ENCODE measurements around the gene SEC61G.

SEC61G gene

DNA sequence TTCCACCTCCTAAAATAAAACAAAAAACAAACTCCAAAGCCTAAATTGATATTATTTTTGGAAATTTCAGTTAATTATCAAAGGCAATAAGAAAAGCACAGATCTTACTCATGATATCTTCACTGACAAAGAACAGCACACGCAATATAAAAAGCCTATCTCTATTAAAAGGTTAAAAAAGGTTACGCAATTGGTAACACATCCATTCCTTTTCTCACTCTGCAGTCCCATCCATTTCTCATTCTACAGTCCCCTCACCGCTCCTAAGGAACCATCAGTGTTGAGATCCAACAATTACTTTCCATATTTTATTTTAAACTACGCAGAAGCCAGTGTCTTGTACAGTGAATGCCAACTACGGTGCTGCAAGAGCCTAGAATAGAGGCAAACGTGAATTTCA is 1.3 kb downstream of the SEC61G start:
- DNase-seq = no peak

DNA sequence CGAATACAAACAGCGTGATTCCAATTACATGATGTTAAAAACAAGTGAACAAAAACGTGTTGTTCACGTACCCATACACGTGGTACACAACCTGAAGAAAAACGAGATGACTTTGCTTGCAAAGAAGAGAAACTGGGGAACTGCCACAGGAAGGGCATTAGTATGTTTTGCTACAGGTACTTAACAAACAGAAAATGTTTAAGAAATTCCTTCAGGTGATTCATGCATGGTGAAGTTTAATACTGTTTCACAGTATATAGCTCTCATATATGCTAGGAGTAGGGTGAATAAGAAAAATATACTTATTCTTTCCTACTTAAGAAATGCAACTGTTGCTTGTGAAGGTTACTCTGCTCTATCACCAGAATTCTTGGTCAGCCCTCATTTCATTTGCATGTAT is 9.8 kb downstream of the SEC61G start:
- DNase-seq = no peak

DNA sequence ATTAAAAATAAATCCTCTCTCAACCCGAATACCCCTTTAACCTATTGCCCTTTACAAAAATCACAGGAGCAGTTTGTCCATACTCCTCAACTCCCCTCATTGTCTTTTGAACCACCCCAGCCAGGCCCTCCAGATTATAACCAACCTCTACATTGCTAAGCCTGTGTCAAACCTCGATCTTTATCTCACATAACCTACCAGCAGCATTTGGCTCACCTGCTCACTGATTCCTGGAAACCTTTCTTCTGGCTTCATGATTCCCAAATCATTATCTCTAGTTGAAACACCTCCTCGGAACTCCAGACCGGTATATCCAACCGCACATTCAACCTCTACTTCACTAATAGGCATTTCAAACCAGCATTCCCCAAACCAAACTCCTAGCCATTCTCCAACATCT is 11.8 kb downstream of the SEC61G start:
- DNase-seq = no peak

DNA sequence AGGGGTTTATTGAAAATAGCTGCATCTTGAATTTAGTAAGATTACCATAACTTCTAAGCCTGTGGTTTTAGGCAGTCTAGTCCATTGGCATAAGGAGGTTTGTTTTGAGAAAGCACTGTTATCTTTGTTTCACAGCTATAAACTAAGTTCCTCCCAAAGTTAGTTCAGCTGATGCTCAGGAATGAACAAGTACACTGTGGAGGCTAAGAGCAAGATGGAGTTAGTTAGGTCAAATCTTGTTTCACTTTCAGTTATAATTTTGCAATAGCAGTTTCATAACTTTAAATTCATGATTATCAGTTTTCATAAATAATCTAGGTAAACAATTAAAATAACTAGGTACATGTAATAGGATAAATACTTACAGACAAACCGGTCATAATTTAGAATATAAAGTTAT is 15.4 kb downstream of the SEC61G start:
- DNase-seq = no peak

DNA sequence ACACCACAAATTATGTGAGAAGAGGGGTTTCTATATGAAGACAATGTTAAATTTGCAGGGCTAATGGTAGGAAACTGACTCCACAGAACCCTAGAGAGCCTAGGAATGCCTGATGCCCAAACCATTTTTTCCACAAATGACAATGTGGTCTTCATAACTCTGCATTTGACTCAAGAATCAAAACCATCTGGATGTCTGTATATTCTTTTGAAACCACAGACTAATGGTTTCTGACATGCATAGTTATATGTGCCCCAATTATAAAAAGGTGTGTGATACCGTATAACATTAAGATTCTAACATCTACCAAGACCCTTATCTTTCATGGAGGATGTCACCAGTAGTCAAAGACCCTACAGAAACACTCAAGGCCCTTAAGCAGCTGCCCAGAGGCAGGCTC is 20.3 kb downstream of the SEC61G start:
- DNase-seq = no peak

DNA sequence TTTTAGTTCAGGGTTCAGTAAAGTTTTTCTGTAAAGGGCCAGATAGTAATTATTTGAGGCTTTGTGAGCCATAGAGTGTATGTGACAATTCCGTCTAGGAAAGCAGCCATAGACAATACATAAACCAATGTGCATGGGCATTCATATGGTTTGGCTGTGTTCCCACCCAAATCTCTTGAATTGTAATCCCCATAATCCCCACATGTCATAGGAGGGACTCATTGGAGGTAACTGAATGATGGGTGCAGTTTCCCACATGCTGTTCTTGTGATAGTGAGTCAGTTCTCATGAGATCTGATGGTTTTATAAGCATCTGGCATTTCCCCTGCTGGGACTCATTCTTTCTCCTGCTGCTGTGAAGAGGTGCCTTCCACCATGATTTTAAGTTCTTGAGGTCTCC is 29.9 kb downstream of the SEC61G start:
- DNase-seq = no peak

DNA sequence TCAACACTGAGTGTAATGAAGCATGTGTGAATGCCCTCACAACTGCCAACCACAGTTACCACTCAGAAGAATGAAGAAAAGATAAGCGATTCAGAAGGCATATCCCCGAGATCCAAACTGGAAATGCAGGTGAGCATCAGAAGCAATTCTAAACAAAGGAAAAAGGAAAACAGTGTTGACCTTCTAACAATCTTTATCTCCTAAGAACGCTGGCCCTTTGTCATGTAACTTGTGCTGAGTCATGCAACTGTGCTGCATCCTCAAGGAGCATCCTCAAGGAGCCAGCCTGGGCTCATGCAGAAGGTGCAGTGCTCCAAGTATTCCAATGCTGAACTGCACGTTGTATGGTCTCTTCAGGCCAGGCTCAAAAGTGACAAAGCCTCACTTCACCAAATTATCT is 30.6 kb downstream of the SEC61G start:
- no peak for DNase-seq

DNA sequence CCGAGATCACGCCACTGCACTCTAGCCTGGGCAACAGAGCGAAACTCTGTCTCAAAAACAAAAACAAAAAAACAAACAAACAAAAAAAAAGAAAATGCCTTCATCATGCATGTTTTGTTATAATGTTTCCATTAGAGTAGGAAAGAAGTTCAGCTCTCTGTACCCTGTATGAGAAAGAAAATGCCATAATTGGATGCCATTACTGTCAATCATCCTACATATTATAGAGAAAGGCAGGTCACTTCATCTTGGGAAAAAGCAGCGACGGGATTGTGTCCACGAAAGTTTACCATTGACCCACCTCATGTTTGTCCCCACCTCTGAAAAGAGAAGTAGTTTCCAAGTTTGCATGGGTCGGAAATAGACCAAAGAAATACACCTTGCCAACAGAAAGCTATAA is 33.8 kb downstream of the SEC61G start:
- no peak for DNase-seq

DNA sequence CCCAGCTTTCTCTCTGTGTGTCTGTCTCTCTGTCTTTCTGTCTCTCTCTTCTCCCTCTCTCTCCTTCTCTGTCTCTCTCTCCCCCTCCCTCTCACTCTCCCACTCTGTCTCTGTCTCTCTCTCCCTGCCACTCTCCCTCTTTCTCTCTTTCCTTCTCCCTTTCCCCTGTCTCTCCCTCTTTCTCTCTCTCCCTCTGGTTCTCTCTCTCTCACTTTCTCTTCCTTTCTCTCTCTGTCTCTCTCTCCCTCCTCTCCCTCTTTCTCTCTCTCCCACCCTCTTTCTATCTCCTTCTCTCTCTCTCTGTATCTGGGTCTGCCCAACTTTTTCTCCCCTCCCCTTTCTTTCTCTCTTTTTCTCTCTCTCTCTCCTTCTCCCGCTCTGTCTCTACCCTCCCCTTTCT is 36.5 kb downstream of the SEC61G start:
- no peak for DNase-seq

DNA sequence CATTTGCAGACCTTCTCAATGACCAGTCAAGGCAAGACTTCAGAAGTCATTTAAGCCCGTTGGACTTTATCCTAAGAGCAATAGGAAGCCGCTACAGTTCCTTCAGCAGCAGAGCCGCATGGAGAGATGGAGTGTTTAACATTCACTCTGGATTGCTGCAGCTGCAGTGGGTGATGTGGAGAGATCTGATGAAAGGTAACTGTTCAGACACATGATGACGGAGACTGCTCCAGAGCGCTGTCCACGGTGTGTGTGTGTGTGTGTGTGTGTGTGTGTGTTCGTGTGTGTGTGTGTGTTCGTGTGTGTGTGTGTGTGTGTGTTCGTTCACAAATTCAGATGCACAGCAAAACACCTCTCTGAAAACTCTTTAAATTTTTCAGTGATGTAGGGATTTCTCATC is 37.0 kb downstream of the SEC61G start:
- no peak for DNase-seq

DNA sequence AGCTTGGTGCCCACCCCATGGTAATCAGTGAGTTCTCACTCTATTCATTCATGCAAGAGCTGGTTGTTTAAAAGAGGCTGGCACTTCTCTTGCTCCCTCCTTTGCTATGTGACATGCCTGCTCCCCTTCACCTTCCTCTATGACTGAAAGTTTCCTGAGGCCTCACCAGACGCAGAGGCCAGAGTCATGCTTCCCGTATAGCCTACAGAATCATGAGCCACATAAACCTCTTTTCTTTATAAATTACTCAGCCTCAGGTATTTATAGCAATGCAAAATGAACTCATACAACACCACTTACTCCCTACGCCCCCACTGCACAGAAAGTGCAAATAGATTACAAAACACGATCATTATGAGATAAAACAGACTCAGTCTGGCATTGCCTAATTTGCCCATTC is 39.0 kb downstream of the SEC61G start:
- no peak for DNase-seq

DNA sequence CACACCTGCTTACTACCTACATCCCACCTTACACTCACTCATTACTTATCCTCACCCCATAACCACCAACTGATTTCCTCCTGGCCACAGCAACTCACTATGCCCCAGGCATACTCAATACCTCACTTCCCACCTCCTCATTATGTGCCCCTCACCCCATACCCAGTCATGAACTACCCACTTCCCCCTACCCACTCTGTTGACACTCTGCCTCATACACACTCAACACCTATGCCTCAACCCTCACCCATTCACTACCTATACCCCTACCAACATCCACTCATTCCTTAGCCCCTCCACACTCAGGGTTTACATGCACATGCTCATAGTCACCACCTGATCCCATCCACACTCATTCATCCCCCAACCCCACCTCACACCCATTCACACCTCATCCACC is 39.6 kb downstream of the SEC61G start:
- no peak for DNase-seq

DNA sequence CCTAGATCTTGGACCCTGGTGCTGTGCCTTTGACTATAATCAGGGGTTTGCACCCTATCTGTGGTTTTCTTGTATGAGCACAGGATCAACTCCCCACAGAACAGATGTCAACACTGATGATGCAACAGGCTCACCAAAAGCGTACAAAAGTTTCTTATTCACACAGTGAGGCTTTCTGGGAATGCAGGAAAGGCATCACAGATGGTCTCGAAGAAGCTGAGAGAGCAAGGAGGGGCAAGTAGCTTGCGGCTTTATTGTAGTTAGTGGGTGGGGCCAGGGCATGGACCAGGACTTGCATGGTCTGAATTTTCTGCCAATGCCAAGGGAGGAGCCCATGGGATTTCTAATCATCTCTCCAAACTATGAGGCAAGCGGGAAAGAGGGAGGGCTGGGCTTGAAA is 46.2 kb downstream of the SEC61G start:
- no peak for DNase-seq

DNA sequence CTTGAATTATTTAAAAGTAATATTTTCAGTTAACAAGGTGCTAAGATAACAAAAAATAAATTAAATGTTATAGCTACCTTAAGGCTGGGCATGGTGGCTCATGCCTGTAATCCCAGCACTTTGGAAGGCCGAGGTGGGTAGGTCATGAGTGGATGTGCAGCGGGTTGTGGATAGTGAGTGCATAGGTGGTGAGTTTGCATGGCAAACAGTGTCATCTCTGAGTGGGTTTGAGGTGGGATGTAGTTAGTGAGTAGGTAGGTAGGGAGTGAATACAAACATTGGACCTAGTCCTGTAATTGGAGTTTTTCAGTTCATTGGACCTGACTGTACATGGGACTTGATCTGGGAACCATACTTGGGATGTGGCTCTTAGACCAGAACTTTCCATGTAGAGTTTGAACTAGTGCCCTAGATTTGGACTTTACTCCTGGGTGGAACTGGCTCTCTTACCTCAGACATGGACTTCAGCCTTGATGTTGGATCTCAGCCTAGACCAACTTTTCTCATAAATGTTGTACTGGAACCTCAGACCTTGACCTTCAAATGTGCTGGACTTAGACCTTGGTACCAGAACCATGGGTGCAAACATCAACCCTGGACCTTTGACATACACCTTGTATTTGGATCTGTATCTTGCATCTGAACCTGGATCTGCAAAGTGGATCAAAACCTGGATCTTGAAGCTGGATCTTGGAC is 47.0 kb downstream of the SEC61G start:
- DNase-seq = no peak

DNA sequence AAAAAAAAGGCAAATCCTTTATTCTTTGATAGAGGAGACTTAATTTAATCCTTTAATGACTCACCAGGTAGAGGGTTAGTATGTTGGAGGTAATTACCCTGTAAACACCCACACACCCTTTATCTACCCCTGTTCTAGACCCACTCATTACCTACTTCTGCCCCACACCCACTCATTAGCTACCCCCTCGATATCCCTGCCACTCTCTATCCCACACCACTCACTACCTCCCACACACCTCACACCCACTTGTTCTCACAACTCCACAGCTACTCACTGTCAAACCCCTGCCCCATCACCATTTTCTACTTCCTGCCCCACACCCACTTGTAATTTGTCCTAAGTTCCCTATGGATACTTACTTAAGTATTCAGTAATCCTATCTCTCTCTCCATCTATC is 49.7 kb downstream of the SEC61G start:
- DNase-seq = no peak

DNA sequence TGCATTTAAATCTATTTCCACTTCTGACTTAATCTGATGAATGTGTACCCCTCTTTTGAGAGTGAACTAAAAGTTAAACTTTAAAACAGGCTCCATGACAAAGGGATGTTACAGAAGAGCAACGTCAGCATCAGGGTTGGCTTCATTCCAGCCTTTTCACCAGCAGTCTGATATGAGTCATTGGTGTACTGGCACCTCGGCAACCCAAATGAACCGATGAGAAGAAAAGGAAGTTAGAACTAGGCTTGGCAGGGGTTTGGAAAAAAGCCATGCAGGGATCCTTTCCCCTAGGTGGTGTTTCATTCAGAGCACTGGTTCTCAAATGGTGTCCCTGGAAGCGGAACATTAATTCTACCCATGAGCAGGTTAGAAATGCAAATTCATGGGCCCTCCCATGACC is 53.6 kb downstream of the SEC61G start:
- DNase-seq = peak; percentile 13 to 32

DNA sequence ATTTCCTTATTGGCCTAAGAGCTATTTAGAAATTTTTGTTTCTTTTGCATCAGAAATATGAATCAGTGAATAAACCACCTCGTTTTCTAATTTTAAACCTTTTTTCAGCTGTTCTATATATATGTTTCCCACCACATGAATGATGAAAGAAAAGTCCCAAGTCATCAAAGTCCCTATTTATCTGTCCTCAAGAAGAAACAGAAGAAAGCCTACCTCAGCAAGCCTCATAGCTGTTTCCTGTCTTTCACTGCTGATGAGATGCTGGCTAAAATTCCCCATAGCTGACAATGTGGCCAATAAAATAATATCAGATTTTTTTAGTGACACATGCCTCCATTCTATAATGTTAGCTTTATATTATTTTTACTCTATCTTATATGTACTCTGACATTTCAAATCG is 54.2 kb downstream of the SEC61G start:
- no peak for DNase-seq

Data from SHP77 (cell line).